A549 (cell line): Measurements from ENCODE around the gene ZNF816. TPM values are rescaled to one million over a fixed set of nuclear protein-coding genes. Genes with fewer than 3 reads are reported as not detected.
A peak's percentile ranks its signal among the peaks of the same experiment; 100 is the strongest.

Source experiments
- ATAC-seq, 2 experiments: fragments of 200-7000 bp in 1 of 2; fragments of >200 bp in 1 of 2; cut with Nextera tagmentation in 1 of 2; cut with Tn5 transposase in 1 of 2; 3 replicates each; pipeline versions ENCODE4 v1.8.0 to v1.9.1; 2018 to 2020; ENCODE audit warnings: mild to moderate bottlenecking in 1 of 2, moderate library complexity in 1 of 2
- CTCF ChIA-PET: fragments of 300-600 bp; sonication (Branson Sonifier 250); formaldehyde crosslinking; extraction: SDS; loops from one replicate; lab custom pipeline; 2021; ENCODE audit warnings: antibody characterized with exemption, inconsistent platforms; lab: Yijun Ruan, JAX
- POLR2A ChIA-PET: fragments of 350-600 bp; formaldehyde crosslinking; extraction: SDS; loops from one replicate; lab custom pipeline; 2021; ENCODE audit warnings: antibody characterized with exemption, inconsistent platforms; lab: Yijun Ruan, JAX
- DNase-seq, 2 experiments: peaks; one replicate each; pipeline versions ENCODE4 v3.0.0 to v3.0.0-alpha.2; 2011 to 2016; ENCODE audit warnings: low read depth in 1 of 2, low spot score in 1 of 2
- FAIRE-seq: peaks from 2 replicates; lab custom pipeline; 2011; peaks lifted over from hg19 to GRCh38; lab: Jason Lieb, UNC
- H3K27ac ChIP-seq, 2 experiments: fragments of >200 bp; sonication (Bioruptor Twin); formaldehyde crosslinking; 3 replicates each; pipeline ENCODE4 v1.5.1; 2016 to 2017
- H3K4me1 ChIP-seq: fragments of >200 bp; sonication (Bioruptor Twin); formaldehyde crosslinking; 3 replicates; pipeline ENCODE4 v1.6.1; 2016
- H3K4me2 ChIP-seq: fragments of >200 bp; sonication (Bioruptor Twin); formaldehyde crosslinking; 3 replicates; pipeline ENCODE4 v1.6.1; 2016
- H3K4me3 ChIP-seq: fragments of >200 bp; sonication (Bioruptor Twin); formaldehyde crosslinking; 3 replicates; pipeline ENCODE4 v1.5.1; 2016
- H3K9me3 ChIP-seq: fragments of >200 bp; sonication (Bioruptor Twin); formaldehyde crosslinking; 3 replicates; pipeline ENCODE4 v1.6.1; 2016
- CBX2 ChIP-seq: fragments of 200-600 bp; sonication (generic); IDR thresholded peaks from 2 replicates; pipeline ENCODE4 v1.6.1; 2016; ENCODE audit warnings: low read depth, mild to moderate bottlenecking, borderline replicate concordance
- CEBPB ChIP-seq, 2 experiments: fragments of >200 bp in 1 of 2; sonication (Bioruptor Twin) in 1 of 2; formaldehyde crosslinking in 1 of 2; IDR thresholded peaks; 2 replicates each; pipeline ENCODE4 v1.6.1; 2012 to 2016
- EP300 ChIP-seq, 2 experiments: fragments of >200 bp; sonication (Bioruptor Twin); formaldehyde crosslinking; IDR thresholded peaks; 2 replicates in 1 of 2; 3 replicates in 1 of 2; pipeline ENCODE4 v1.6.1; 2016 to 2017
- ESRRA ChIP-seq: fragments of 150-350 bp; IDR thresholded peaks from 2 replicates; pipeline ENCODE4 v1.6.1; 2014; ENCODE audit warnings: mild to moderate bottlenecking, low read length, borderline replicate concordance
- FOSL2 ChIP-seq, 2 experiments: fragments of 450-650 bp in 1 of 2; fragments of >200 bp in 1 of 2; sonication (Bioruptor Twin) in 1 of 2; formaldehyde crosslinking; IDR thresholded peaks; 2 replicates each; pipeline versions ENCODE4 v1.5.0 to v1.6.1; 2016 to 2020; ENCODE audit warnings: mild to moderate bottlenecking in 1 of 2, moderate library complexity in 1 of 2
- HES2 ChIP-seq: fragments of >200 bp; sonication (Bioruptor Twin); formaldehyde crosslinking; IDR thresholded peaks from 2 replicates; pipeline ENCODE4 v1.6.1; 2016
- HEYL ChIP-seq: fragments of 250-450 bp; sonication (Bioruptor Pico); IDR thresholded peaks from 2 replicates; pipeline ENCODE4 v1.8.0; 2021; ENCODE audit warnings: mild to moderate bottlenecking, moderate library complexity
- HOXB13 ChIP-seq: fragments of 250-450 bp; sonication (Bioruptor Pico); IDR thresholded peaks from 2 replicates; pipeline ENCODE4 v1.5.0; 2020; ENCODE audit warnings: low read depth, mild to moderate bottlenecking, moderate library complexity
- JUN ChIP-seq, 2 experiments: fragments of >200 bp; sonication (Bioruptor Twin); formaldehyde crosslinking; IDR thresholded peaks; 2 replicates in 1 of 2; 3 replicates in 1 of 2; pipeline ENCODE4 v1.6.1; 2016 to 2017
- JUNB ChIP-seq: fragments of >200 bp; sonication (Bioruptor Twin); formaldehyde crosslinking; IDR thresholded peaks from 2 replicates; pipeline ENCODE4 v1.6.1; 2016
- KDM5A ChIP-seq: fragments of 200-600 bp; sonication (generic); IDR thresholded peaks from 2 replicates; pipeline ENCODE4 v1.6.1; 2016; ENCODE audit warnings: antibody characterized with exemption, mild to moderate bottlenecking
- MAZ ChIP-seq: fragments of 150-350 bp; IDR thresholded peaks from 2 replicates; pipeline ENCODE4 v1.6.1; 2014; ENCODE audit warnings: antibody characterized with exemption, low read depth, low read length, borderline replicate concordance
- MYC ChIP-seq: IDR thresholded peaks from 2 replicates; pipeline ENCODE4 v1.6.1; 2012; ENCODE audit warnings: mild to moderate bottlenecking, inconsistent platforms, low read length, improper control_type of control experiment, borderline replicate concordance
- NFE2L2 ChIP-seq: fragments of 150-350 bp; conservative IDR thresholded peaks from 2 replicates; pipeline ENCODE4 v1.6.1; 2014; ENCODE audit warnings: low read length
- PHF8 ChIP-seq: fragments of 200-600 bp; sonication (generic); IDR thresholded peaks from 2 replicates; pipeline ENCODE4 v1.6.1; 2016; ENCODE audit warnings: low read depth, mild to moderate bottlenecking, antibody characterized with exemption, moderate library complexity, borderline replicate concordance
- RARB ChIP-seq: fragments of 250-450 bp; sonication (Bioruptor Pico); IDR thresholded peaks from 2 replicates; pipeline ENCODE4 v1.8.0; 2021; ENCODE audit warnings: mild to moderate bottlenecking, moderate library complexity
- RNF2 ChIP-seq: fragments of 200-600 bp; sonication (generic); IDR thresholded peaks from 2 replicates; pipeline ENCODE4 v1.6.1; 2016; ENCODE audit warnings: low read depth, mild to moderate bottlenecking, antibody characterized with exemption, moderate library complexity, borderline replicate concordance
- TP53 ChIP-seq: fragments of 250-450 bp; sonication (Bioruptor Pico); IDR thresholded peaks from 2 replicates; pipeline ENCODE4 v1.5.0; 2021; ENCODE audit warnings: mild to moderate bottlenecking, moderate library complexity
- WGBS: methylation state at CpG from one replicate; pipeline ENCODE4 v1.1.6; 2017; ENCODE audit errors: missing lambda C conversion rate; 5-methylcytosine and 5-hydroxymethylcytosine counted together
- polyA plus RNA-seq, 4 experiments: library from polyadenylated mRNA; depleted of rRNA in 3 of 4; stranded (reverse); fragments of >200 nt; fragmentation: RNase III in 1 of 4; extraction: RNeasy Plus Mini Kit Qiagen cat#74134 plus additional on column Dnase treatment in 1 of 4; gene quantifications; 2 replicates in 3 of 4; 3 replicates in 1 of 4; pipeline ENCODE4 v1.2.3, GENCODE V29; 2011 to 2017
- TF ChIP-seq, protein P1 (sequence below): fragments of 200-600 bp; sonication (generic); IDR thresholded peaks from 2 replicates; pipeline ENCODE4 v1.6.1; 2016; ENCODE audit warnings: antibody characterized with exemption, mild to moderate bottlenecking, moderate library complexity
- TF ChIP-seq, protein P2 (sequence below): fragments of 250-450 bp; sonication (Bioruptor Pico); IDR thresholded peaks from 2 replicates; pipeline ENCODE4 v1.5.0; 2020; ENCODE audit warnings: low read depth, mild to moderate bottlenecking, moderate library complexity
- TF ChIP-seq, protein P3 (sequence below): IDR thresholded peaks from 2 replicates; pipeline ENCODE4 v1.6.1; 2012

The ZNF816 gene
- polyA plus RNA-seq, 2 of the 4 experiments (the other 2 are of a cell fraction), result 0.05 to 0.09 TPM

DNA sequence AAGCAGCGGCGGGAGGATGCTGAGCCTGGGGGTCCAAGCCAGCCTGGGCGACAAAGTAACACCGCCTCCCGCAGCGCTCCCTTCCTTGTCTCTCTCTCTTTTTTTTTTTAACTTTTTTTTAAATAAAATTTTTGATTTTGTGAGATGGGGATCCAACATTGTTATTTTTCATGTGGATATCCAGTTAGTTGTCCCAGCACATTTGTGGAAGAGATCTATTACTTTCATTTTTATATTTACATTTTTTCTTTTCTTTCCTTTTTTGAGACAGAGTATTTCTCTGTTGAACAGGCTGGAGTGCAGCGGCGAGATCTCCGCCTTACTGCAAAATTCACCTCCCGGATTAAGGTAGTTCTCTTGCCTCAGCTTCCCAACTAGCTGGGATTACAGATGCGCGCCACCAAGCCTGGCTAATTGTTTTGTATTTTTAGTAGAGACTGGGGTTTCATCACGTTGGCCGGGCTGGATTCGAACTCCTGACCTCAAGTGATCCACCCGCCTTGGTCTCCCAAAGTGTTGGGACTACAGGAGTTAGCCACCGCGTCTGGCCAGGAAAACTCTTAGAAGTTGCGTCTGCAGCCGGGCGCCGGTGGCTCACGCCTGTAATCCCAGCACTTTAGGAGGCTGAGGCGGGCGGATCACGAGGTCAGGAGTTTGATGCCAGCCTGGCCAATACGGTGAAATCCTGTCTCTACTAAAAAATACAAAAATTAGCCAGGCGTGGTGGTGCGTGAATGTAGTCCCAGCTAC is 19.4 kb downstream of the ZNF816 start (continued):
- TF ChIP-seq, protein P1, sequence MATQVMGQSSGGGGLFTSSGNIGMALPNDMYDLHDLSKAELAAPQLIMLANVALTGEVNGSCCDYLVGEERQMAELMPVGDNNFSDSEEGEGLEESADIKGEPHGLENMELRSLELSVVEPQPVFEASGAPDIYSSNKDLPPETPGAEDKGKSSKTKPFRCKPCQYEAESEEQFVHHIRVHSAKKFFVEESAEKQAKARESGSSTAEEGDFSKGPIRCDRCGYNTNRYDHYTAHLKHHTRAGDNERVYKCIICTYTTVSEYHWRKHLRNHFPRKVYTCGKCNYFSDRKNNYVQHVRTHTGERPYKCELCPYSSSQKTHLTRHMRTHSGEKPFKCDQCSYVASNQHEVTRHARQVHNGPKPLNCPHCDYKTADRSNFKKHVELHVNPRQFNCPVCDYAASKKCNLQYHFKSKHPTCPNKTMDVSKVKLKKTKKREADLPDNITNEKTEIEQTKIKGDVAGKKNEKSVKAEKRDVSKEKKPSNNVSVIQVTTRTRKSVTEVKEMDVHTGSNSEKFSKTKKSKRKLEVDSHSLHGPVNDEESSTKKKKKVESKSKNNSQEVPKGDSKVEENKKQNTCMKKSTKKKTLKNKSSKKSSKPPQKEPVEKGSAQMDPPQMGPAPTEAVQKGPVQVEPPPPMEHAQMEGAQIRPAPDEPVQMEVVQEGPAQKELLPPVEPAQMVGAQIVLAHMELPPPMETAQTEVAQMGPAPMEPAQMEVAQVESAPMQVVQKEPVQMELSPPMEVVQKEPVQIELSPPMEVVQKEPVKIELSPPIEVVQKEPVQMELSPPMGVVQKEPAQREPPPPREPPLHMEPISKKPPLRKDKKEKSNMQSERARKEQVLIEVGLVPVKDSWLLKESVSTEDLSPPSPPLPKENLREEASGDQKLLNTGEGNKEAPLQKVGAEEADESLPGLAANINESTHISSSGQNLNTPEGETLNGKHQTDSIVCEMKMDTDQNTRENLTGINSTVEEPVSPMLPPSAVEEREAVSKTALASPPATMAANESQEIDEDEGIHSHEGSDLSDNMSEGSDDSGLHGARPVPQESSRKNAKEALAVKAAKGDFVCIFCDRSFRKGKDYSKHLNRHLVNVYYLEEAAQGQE, result no peak
- TF ChIP-seq MYC (no peak), PHF8 (no peak), EP300 (IDR thresholded peaks at IDR 0.05) (no peak), RNF2 (no peak)

DNA sequence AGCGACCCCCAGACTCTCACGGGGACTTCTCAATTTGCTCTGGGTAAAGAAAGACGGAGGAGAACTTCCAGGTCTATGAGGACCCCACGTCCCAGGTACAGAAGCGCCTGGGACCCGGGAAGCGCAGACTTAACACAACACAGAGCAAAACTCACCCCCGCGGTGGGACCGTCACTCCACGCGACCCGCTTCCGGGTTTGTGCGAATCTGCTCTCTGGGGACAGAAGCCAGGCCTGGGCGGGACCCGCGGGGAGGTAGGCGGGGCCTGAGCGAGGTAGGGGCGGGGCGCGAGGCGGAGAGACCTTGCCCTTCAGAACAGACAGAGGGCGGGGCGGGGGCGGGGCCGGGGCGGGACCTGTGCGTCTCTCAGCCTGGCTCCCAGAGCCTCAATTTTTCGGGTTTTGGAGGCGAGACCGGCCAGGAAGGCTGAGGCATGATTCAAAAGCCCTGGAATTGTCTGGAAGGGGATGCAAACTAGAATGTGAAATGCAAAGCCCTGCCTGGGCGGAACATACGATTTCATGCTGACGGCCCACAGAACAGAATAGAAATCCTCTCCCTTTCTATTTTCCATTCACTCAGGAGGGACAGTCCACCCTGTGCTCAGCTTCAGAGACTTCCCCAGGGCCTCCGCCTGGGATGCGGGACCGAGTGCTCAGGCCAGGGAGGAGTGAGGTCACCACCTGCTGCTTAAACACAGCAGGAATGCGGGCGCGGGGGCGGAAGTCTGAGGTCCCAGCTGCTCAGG is 20.1 kb downstream of the ZNF816 start:
- 19% methylated on average over 22 of the region's 43 CpGs for WGBS
- DNase-seq (no peak), ATAC-seq (peak; percentile 57 to 68; a peak in 3 of 6 replicates), FAIRE-seq (no peak)
- Histone ChIP-seq H3K4me3 (no peak overlapping the region), H3K9me3 (peaks cover 56% of the 10 kb centered on the region), H3K27ac (no peak overlapping the region), H3K4me2 (no peak overlapping the region), H3K4me1 (no peaks in the 10 kb centered on the region)
- TF ChIP-seq, protein P2, sequence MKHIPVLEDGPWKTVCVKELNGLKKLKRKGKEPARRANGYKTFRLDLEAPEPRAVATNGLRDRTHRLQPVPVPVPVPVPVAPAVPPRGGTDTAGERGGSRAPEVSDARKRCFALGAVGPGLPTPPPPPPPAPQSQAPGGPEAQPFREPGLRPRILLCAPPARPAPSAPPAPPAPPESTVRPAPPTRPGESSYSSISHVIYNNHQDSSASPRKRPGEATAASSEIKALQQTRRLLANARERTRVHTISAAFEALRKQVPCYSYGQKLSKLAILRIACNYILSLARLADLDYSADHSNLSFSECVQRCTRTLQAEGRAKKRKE (CRISPR knock-in tag), result no peak
- TF ChIP-seq TP53 (no peak), MYC (no peak), MAZ (no peak), CBX2 (no peak), RARB (CRISPR knock-in tag) (no peak)
- ChIA-PET CTCF (interaction anchor here (1.2 kb wide), 1 partner anchor 13 kb away, joined by 3 read pairs; no protein-coding TSS in a partner anchor), POLR2A (no interaction called here)

DNA sequence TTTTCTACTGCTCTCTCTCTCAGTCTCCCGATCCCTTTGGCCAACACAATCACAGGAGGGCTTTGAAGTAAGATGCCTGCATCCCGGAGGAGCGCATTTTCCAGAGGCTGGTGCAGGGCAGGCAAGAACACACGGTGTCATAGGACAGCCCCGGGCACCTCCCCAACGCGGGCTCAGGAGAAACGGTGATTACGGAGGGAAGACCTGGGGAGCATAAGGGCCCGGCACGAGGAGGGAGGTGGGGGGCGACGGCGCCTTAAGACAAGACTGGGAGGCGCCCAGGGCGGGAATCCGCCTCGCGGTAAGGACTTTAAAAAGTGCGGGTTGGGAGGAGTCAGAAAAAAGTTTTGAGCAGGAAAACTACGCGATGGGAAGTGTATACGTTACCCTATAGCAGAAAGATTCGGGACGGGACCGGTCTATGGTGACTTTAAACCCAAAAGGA is 20.7 kb downstream of the ZNF816 start:
- H3K9me3 ChIP-seq, result peaks cover 56% of the 10 kb centered on the region
- WGBS, result 11% methylated on average over 26 of the region's 26 CpGs
- no peak overlapping the region for H3K4me3 ChIP-seq
- DNase-seq (no peak), ATAC-seq (no peak), FAIRE-seq (no peak)
- ChIA-PET POLR2A (no interaction called here), CTCF (interaction anchor here (0.7 kb wide), 1 partner anchor 86 kb away, joined by 4 read pairs; no protein-coding TSS in a partner anchor)
- no peak for TF ChIP-seq CBX2
- no peak for TF ChIP-seq KDM5A
- no peak for TF ChIP-seq HES2
- no peak for TF ChIP-seq PHF8
- TF ChIP-seq ESRRA, result no peak
- TF ChIP-seq, protein P3, sequence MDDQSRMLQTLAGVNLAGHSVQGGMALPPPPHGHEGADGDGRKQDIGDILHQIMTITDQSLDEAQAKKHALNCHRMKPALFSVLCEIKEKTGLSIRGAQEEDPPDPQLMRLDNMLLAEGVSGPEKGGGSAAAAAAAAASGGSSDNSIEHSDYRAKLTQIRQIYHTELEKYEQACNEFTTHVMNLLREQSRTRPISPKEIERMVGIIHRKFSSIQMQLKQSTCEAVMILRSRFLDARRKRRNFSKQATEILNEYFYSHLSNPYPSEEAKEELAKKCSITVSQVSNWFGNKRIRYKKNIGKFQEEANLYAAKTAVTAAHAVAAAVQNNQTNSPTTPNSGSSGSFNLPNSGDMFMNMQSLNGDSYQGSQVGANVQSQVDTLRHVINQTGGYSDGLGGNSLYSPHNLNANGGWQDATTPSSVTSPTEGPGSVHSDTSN, result no peak
- TF ChIP-seq JUN (IDR thresholded peaks at IDR 0.05), result no peak
- TF ChIP-seq, protein P1, result no peak
- TF ChIP-seq FOSL2 (IDR thresholded peaks at IDR 0.05), result no peak
- no peak for TF ChIP-seq FOSL2 (CRISPR knock-in tag; IDR thresholded peaks at IDR 0.05)
- TF ChIP-seq NFE2L2, result no peak
- TF ChIP-seq JUNB, result no peak
- no peak for TF ChIP-seq CEBPB (IDR thresholded peaks at IDR 0.05)
- TF ChIP-seq EP300 (IDR thresholded peaks at IDR 0.05), result no peak
- TF ChIP-seq HEYL (CRISPR knock-in tag), result no peak
- no peak for TF ChIP-seq HOXB13 (CRISPR knock-in tag)
- TF ChIP-seq RARB (CRISPR knock-in tag), result no peak
- H3K27ac ChIP-seq, result no peak overlapping the region
- no peak overlapping the region for H3K4me2 ChIP-seq
- no peaks in the 10 kb centered on the region for H3K4me1 ChIP-seq
